ENCODE data around the gene SCRT2.
"Not testable (repeated sequence)": the region's sequence is repeated elsewhere in the genome, so short reads cannot be mapped to it uniquely, and the experiment has no call there.

The SCRT2 gene

GRCh38 chr20:694496-694895, 18.9 kb upstream of the SCRT2 start:
- no peak for DNase-seq (ENCODE audit: low read depth)
- TF ChIP-seq CTCF (IDR thresholded peaks at IDR 0.05; ENCODE audit: insufficient read depth, low read depth, low read length, missing control alignments): no peak
- no peak overlapping the region for H3K4me3 ChIP-seq (ENCODE audit: low read length)

GRCh38 chr20:693786-694185, 18.2 kb upstream of the SCRT2 start:
- not testable (repeated sequence) for DNase-seq (ENCODE audit: low read depth); H3K4me3 ChIP-seq (ENCODE audit: low read length)

GRCh38 chr20:692044-692443, 16.4 kb upstream of the SCRT2 start:
- no peak overlapping the region for H3K4me3 ChIP-seq (ENCODE audit: low read length)
- no peak for TF ChIP-seq CTCF (IDR thresholded peaks at IDR 0.05; ENCODE audit: insufficient read depth, low read depth, low read length, missing control alignments)
- no peak for DNase-seq (ENCODE audit: low read depth)

GRCh38 chr20:689947-690346, 14.3 kb upstream of the SCRT2 start:
- TF ChIP-seq CTCF (IDR thresholded peaks at IDR 0.05; ENCODE audit: insufficient read depth, low read depth, low read length, missing control alignments): no peak
- DNase-seq (ENCODE audit: low read depth): no peak
- H3K4me3 ChIP-seq (ENCODE audit: low read length): no peak overlapping the region

GRCh38 chr20:689348-689747, 13.7 kb upstream of the SCRT2 start:
- DNase-seq (ENCODE audit: low read depth): no peak
- H3K4me3 ChIP-seq (ENCODE audit: low read length): no peak overlapping the region
- TF ChIP-seq CTCF (IDR thresholded peaks at IDR 0.05; ENCODE audit: insufficient read depth, low read depth, low read length, missing control alignments): no peak

- peak; percentile 34 for DNase-seq (ENCODE audit: low read depth)
- H3K4me3 ChIP-seq (ENCODE audit: low read length): no peak overlapping the region
- TF ChIP-seq CTCF (IDR thresholded peaks at IDR 0.05; ENCODE audit: insufficient read depth, low read depth, low read length, missing control alignments): no peak
Measured at GRCh38 chr20:688809-689212, 13.2 kb upstream of the SCRT2 start.

GRCh38 chr20:687468-688203, 12.0 kb upstream of the SCRT2 start:
- no peak for DNase-seq (ENCODE audit: low read depth)
- TF ChIP-seq CTCF (IDR thresholded peaks at IDR 0.05; ENCODE audit: insufficient read depth, low read depth, low read length, missing control alignments): no peak

More at GRCh38 chr20:687468-688203, 12.0 kb upstream of the SCRT2 start:
- H3K4me3 ChIP-seq (ENCODE audit: low read length): no peak overlapping the region
